ENCODE measurements around the gene LEF1.

- no peak for TF ChIP-seq CTCF (IDR thresholded peaks at IDR 0.05)
- no peak for TF ChIP-seq POLR2A (IDR thresholded peaks at IDR 0.05)
Measured at GRCh38 chr4:108072300-108072699, 96.4 kb downstream of the LEF1 start.

Data from heart left ventricle (tissue), 13 donors.